ENCODE results near the gene TMEFF2. TPM values are rescaled to one million over a fixed set of nuclear protein-coding genes. Genes with fewer than 3 reads are reported as not detected.

The TMEFF2 gene
- total RNA-seq, 4 donors from 2014 or later: 0.20 TPM; not detected in 3

GRCh38 chr2:191976436-191976835, 218.3 kb downstream of the TMEFF2 start:
- Histone ChIP-seq H3K4me3 (no peak overlapping the region), H3K27ac (no peak overlapping the region), H3K27me3 (no peaks in the 10 kb centered on the region), H3K9me3 (no peaks in the 10 kb centered on the region), H3K36me3 (no peaks in the 10 kb centered on the region), H3K4me1 (no peaks in the 10 kb centered on the region)
- DNase-seq (no peak), ATAC-seq (no peak)
- intact Hi-C loops (cut with DNase I; ENCODE audit: low total_unique reads): no loop called here
- no peak for TF ChIP-seq CTCF (IDR thresholded peaks at IDR 0.05 in 4 of 5, conservative IDR thresholded peaks at IDR 0.05 in 1 of 5)
- TF ChIP-seq POLR2A (IDR thresholded peaks at IDR 0.05): no peak
- in situ Hi-C loops (cut with MboI; ENCODE audit: low sequenced_read_pairs in 4 of 4): no loop called here

- ATAC-seq (no peak), DNase-seq (no peak)
- H3K27ac ChIP-seq: no peak overlapping the region
- intact Hi-C loops (cut with DNase I; ENCODE audit: low total_unique reads) (no loop called here), in situ Hi-C loops (cut with MboI; ENCODE audit: low sequenced_read_pairs in 4 of 4) (no loop called here)
- no peaks in the 10 kb centered on the region for H3K9me3 ChIP-seq
- H3K36me3 ChIP-seq: no peaks in the 10 kb centered on the region
- H3K4me1 ChIP-seq: no peaks in the 10 kb centered on the region
- no peak for TF ChIP-seq CTCF (IDR thresholded peaks at IDR 0.05 in 4 of 5, conservative IDR thresholded peaks at IDR 0.05 in 1 of 5)
- no peak for TF ChIP-seq POLR2A (IDR thresholded peaks at IDR 0.05)
- no peaks in the 10 kb centered on the region for H3K27me3 ChIP-seq
- no peak overlapping the region for H3K4me3 ChIP-seq
Observed at GRCh38 chr2:191974676-191975075, 220.1 kb downstream of the TMEFF2 start.

GRCh38 chr2:191970867-191971266, 223.9 kb downstream of the TMEFF2 start:
- no peak for DNase-seq
- intact Hi-C loops (cut with DNase I; ENCODE audit: low total_unique reads): no loop called here
- no peaks in the 10 kb centered on the region for H3K4me1 ChIP-seq
- TF ChIP-seq CTCF (IDR thresholded peaks at IDR 0.05 in 4 of 5, conservative IDR thresholded peaks at IDR 0.05 in 1 of 5) (no peak), POLR2A (IDR thresholded peaks at IDR 0.05) (no peak)
- no peak overlapping the region for H3K4me3 ChIP-seq
- no peaks in the 10 kb centered on the region for H3K9me3 ChIP-seq
- no peaks in the 10 kb centered on the region for H3K27me3 ChIP-seq
- no peak for ATAC-seq
- no peaks in the 10 kb centered on the region for H3K36me3 ChIP-seq
- in situ Hi-C loops (cut with MboI; ENCODE audit: low sequenced_read_pairs in 4 of 4): no loop called here
- no peak overlapping the region for H3K27ac ChIP-seq

GRCh38 chr2:191968120-191968519, 226.6 kb downstream of the TMEFF2 start:
- Histone ChIP-seq H3K4me3 (no peak overlapping the region), H3K4me1 (no peaks in the 10 kb centered on the region), H3K36me3 (no peaks in the 10 kb centered on the region), H3K27me3 (no peaks in the 10 kb centered on the region), H3K27ac (no peak overlapping the region), H3K9me3 (no peaks in the 10 kb centered on the region)
- ATAC-seq: no peak
- TF ChIP-seq POLR2A (IDR thresholded peaks at IDR 0.05) (no peak), CTCF (IDR thresholded peaks at IDR 0.05 in 4 of 5, conservative IDR thresholded peaks at IDR 0.05 in 1 of 5) (no peak)
- intact Hi-C loops (cut with DNase I; ENCODE audit: low total_unique reads): no loop called here
- no peak for DNase-seq
- in situ Hi-C loops (cut with MboI; ENCODE audit: low sequenced_read_pairs in 4 of 4): no loop called here

GRCh38 chr2:191965733-191966132, 229.0 kb downstream of the TMEFF2 start:
- in situ Hi-C loops (cut with MboI; ENCODE audit: low sequenced_read_pairs in 4 of 4) (no loop called here), intact Hi-C loops (cut with DNase I; ENCODE audit: low total_unique reads) (no loop called here)
- Histone ChIP-seq H3K27ac (no peak overlapping the region), H3K36me3 (no peaks in the 10 kb centered on the region), H3K4me1 (no peaks in the 10 kb centered on the region), H3K4me3 (no peak overlapping the region), H3K9me3 (no peaks in the 10 kb centered on the region), H3K27me3 (no peaks in the 10 kb centered on the region)
- DNase-seq (no peak), ATAC-seq (no peak)
- TF ChIP-seq POLR2A (IDR thresholded peaks at IDR 0.05) (no peak), CTCF (IDR thresholded peaks at IDR 0.05 in 4 of 5, conservative IDR thresholded peaks at IDR 0.05 in 1 of 5) (no peak)

Data from gastrocnemius medialis (tissue), 4 donors.